ENCODE results near the gene FAM72B.
A peak's percentile ranks its signal among the peaks of the same experiment; 100 is the strongest.
"Not testable (repeated sequence)": the region's sequence is repeated elsewhere in the genome, so short reads cannot be mapped to it uniquely, and the experiment has no call there.

Gene FAM72B

GRCh38 chr1:121184290-121185127 is at the start of gene FAM72B, which contains the start of gene SRGAP2C:
FAM72B (minus strand) TSS chr1:121184340; CDS start chr1:121183489, 851 bp downstream.
SRGAP2C (plus strand) TSS chr1:121184975; CDS start chr1:121187447, 2,472 bp downstream.
- DNase-seq (ENCODE audit: low read depth in 3 of 3, low spot score in 1 of 3): peak; percentile 69 to 84 (median 79)

- not testable (repeated sequence) for DNase-seq (ENCODE audit: low read depth in 3 of 3, low spot score in 1 of 3)
Observed at GRCh38 chr1:121232445-121233125, 48.4 kb upstream of the FAM72B start.

- DNase-seq (ENCODE audit: low read depth in 3 of 3, low spot score in 1 of 3): not testable (repeated sequence)
Observed at GRCh38 chr1:121230636-121231035, 46.5 kb upstream of the FAM72B start.

- not testable (repeated sequence) for DNase-seq (ENCODE audit: low read depth in 3 of 3, low spot score in 1 of 3)
Observed at GRCh38 chr1:121227544-121228330, 43.6 kb upstream of the FAM72B start.

- DNase-seq (ENCODE audit: low read depth in 3 of 3, low spot score in 1 of 3): not testable (repeated sequence)
Observed at GRCh38 chr1:121226925-121227324, 42.8 kb upstream of the FAM72B start.

- not testable (repeated sequence) for DNase-seq (ENCODE audit: low read depth in 3 of 3, low spot score in 1 of 3)
Observed at GRCh38 chr1:121226295-121226904, 42.3 kb upstream of the FAM72B start.

GRCh38 chr1:121224714-121225113 is 40.6 kb upstream of the FAM72B start:
- DNase-seq (ENCODE audit: low read depth in 3 of 3, low spot score in 1 of 3): not testable (repeated sequence)

GRCh38 chr1:121221770-121222169 is 37.6 kb upstream of the FAM72B start:
- DNase-seq (ENCODE audit: low read depth in 3 of 3, low spot score in 1 of 3): not testable (repeated sequence)

GRCh38 chr1:121216676-121217075 is 32.5 kb upstream of the FAM72B start:
- DNase-seq (ENCODE audit: low read depth in 3 of 3, low spot score in 1 of 3): not testable (repeated sequence)

- DNase-seq (ENCODE audit: low read depth in 3 of 3, low spot score in 1 of 3): not testable (repeated sequence)
Observed at GRCh38 chr1:121215699-121216417, 31.7 kb upstream of the FAM72B start.

GRCh38 chr1:121214544-121215156 is 30.5 kb upstream of the FAM72B start:
- not testable (repeated sequence) for DNase-seq (ENCODE audit: low read depth in 3 of 3, low spot score in 1 of 3)

- DNase-seq (ENCODE audit: low read depth in 3 of 3, low spot score in 1 of 3): not testable (repeated sequence)
Observed at GRCh38 chr1:121213491-121213890, 29.4 kb upstream of the FAM72B start.

GRCh38 chr1:121210778-121211177 is 26.6 kb upstream of the FAM72B start:
- DNase-seq (ENCODE audit: low read depth in 3 of 3, low spot score in 1 of 3): not testable (repeated sequence)

- not testable (repeated sequence) for DNase-seq (ENCODE audit: low read depth in 3 of 3, low spot score in 1 of 3)
Observed at GRCh38 chr1:121208375-121208774, 24.2 kb upstream of the FAM72B start.

GRCh38 chr1:121207328-121207727 is 23.2 kb upstream of the FAM72B start:
- DNase-seq (ENCODE audit: low read depth in 3 of 3, low spot score in 1 of 3): not testable (repeated sequence)

- not testable (repeated sequence) for DNase-seq (ENCODE audit: low read depth in 3 of 3, low spot score in 1 of 3)
Observed at GRCh38 chr1:121205786-121206711, 21.9 kb upstream of the FAM72B start.

- DNase-seq (ENCODE audit: low read depth in 3 of 3, low spot score in 1 of 3): not testable (repeated sequence)
Observed at GRCh38 chr1:121202986-121203385, 18.8 kb upstream of the FAM72B start.
